ENCODE measurements around the gene GCSH.

The GCSH gene

GRCh38 chr16:81101702-81102101, 5.5 kb upstream of the GCSH start:
- no peak for TF ChIP-seq CTCF (IDR thresholded peaks at IDR 0.05; ENCODE audit: control extremely low read depth, extremely low read depth, low read depth, missing control alignments)
- POLR2A ChIA-PET, result no interaction called here
- no peak for DNase-seq (ENCODE audit: extremely low spot score)
- CTCF ChIA-PET, result no interaction called here

DNA sequence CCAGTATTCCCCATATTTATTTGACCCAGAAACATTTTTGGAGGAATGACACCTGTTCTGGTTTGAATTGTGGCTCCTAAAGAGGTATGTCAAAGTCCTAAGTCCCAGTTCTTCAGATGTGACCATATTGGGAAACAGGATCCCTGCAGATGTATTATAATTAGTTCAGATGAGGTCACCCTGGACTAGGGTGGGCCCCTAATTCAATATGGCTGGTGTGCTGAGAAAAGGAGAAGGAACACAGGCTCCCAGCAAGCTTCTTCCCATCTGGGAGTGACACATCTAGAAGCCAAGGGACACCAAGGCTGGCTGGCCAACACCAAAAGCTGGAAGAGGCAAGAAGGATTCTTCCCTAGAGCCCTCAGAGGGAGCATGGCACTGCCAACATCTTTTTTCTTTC, 3.8 kb upstream of the GCSH start:
- DNase-seq (ENCODE audit: extremely low spot score), result no peak
- CTCF ChIA-PET, result interaction anchor here (1.3 kb wide), 1 partner anchor 213 kb away, joined by 3 read pairs; no protein-coding TSS in a partner anchor
- POLR2A ChIA-PET, result no interaction called here
- no peak for TF ChIP-seq CTCF (IDR thresholded peaks at IDR 0.05; ENCODE audit: control extremely low read depth, extremely low read depth, low read depth, missing control alignments)

DNA sequence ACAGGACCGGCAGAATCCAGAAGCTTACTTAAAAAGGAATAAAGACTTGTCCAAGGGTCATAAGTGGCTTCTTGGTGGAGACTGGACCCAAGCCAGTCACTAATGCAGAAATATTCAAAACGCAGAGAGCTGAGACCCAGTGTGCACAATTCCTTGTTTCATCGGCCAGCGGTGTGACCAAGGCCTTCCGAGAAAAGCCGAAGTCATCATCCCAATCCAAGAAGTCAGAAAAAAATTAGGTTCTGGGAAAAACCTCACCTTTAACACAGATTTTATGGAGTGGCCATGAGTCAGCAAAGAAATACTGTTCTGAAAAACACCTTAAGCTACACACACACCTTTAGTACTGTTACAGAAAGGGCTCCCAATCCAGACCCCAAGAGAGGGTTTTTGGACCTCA, 1.0 kb upstream of the GCSH start:
- no peak for TF ChIP-seq CTCF (IDR thresholded peaks at IDR 0.05; ENCODE audit: control extremely low read depth, extremely low read depth, low read depth, missing control alignments)
- no peak for DNase-seq (ENCODE audit: extremely low spot score)
- POLR2A ChIA-PET, result no interaction called here
- CTCF ChIA-PET, result interaction anchor here (0.7 to 1.7 kb wide), 2 partner anchors 61 to 63 kb away, joined by 3 read pairs; partner anchors contain the start of gene ATMIN

GRCh38 chr16:81096715-81097208, 567 bp upstream of the GCSH start:
- no peak for DNase-seq (ENCODE audit: extremely low spot score)
- POLR2A ChIA-PET, result no interaction called here
- no peak for TF ChIP-seq CTCF (IDR thresholded peaks at IDR 0.05; ENCODE audit: control extremely low read depth, extremely low read depth, low read depth, missing control alignments)
- CTCF ChIA-PET, result interaction anchor here (0.7 kb wide), 1 partner anchor 61 kb away, joined by 3 read pairs; the partner anchor contains the start of gene ATMIN

GRCh38 chr16:81095653-81095952, 592 bp downstream of the GCSH start:
- no peak for TF ChIP-seq CTCF (IDR thresholded peaks at IDR 0.05; ENCODE audit: control extremely low read depth, extremely low read depth, low read depth, missing control alignments)
- ChIA-PET CTCF (interaction anchor here (1.9 kb wide), 1 partner anchor 60 kb away, joined by 9 read pairs; the partner anchor contains the start of gene ATMIN), POLR2A (no interaction called here)

GRCh38 chr16:81094771-81095251, 1.4 kb downstream of the GCSH start:
- no peak for DNase-seq (ENCODE audit: extremely low spot score)
- POLR2A ChIA-PET, result no interaction called here
- CTCF ChIA-PET, result interaction anchor here (0.9 to 1.9 kb wide), 2 partner anchors 18 to 59 kb away, joined by 4 to 9 read pairs; partner anchors contain the start of genes ATMIN and C16orf46
- no peak for TF ChIP-seq CTCF (IDR thresholded peaks at IDR 0.05; ENCODE audit: control extremely low read depth, extremely low read depth, low read depth, missing control alignments)

More at GRCh38 chr16:81095653-81095952, 592 bp downstream of the GCSH start:
- no peak for DNase-seq (ENCODE audit: extremely low spot score)

All from GM10248 (cell line).